ENCODE results near the gene AARS1.
"Not testable (repeated sequence)": the region's sequence is repeated elsewhere in the genome, so short reads cannot be mapped to it uniquely, and the experiment has no call there.

The AARS1 gene

GRCh38 chr16:70250748-70251628 lies 38.3 kb downstream of the AARS1 start:
- TF ChIP-seq CTCF (IDR thresholded peaks at IDR 0.05; ENCODE audit: insufficient read depth, low read length, poor library complexity, severe bottlenecking) (peak; percentile 9), EZH2phosphoT487 (conservative IDR thresholded peaks at IDR 0.05; ENCODE audit: low read length) (no peak)
- peak overlapping the region; percentile 93 for H3K9ac ChIP-seq (ENCODE audit: low read length)
- no peaks in the 10 kb centered on the region for H3K27me3 ChIP-seq (ENCODE audit: low read length)
- H3F3A ChIP-seq (ENCODE audit: insufficient read depth): peaks cover 18% of the 10 kb centered on the region
- peaks cover 32% of the 10 kb centered on the region for H3K79me2 ChIP-seq (ENCODE audit: insufficient read depth, low read length)
- H3K27ac ChIP-seq (ENCODE audit: low read depth, low read length): peak overlapping the region; percentile 92
- peaks cover 5% of the 10 kb centered on the region; the same call in 1 of the 2 replicates for H3K36me3 ChIP-seq (ENCODE audit: low read length)
- no peaks in the 10 kb centered on the region for H3K9me3 ChIP-seq (ENCODE audit: insufficient read depth, low read length)
- H4K20me1 ChIP-seq (ENCODE audit: low read depth, low read length): 0 out of 2 replicates have a peak, but pooled peaks cover 4% of the 10 kb centered on the region
- peak overlapping the region; percentile 94 for H3K4me2 ChIP-seq (ENCODE audit: low read depth, low read length, poor library complexity, severe bottlenecking)
- no peaks in the 10 kb centered on the region for H3K9me2 ChIP-seq (replicated peaks; ENCODE audit: insufficient read depth, low read length)
- H3K4me3 ChIP-seq (ENCODE audit: insufficient read depth, low read length, poor library complexity, severe bottlenecking): peak overlapping the region; percentile 86
- H2AFZ ChIP-seq (ENCODE audit: low read depth, low read length, severe bottlenecking): peak overlapping the region; percentile 48

GRCh38 chr16:70249697-70250096 lies 39.6 kb downstream of the AARS1 start:
- not testable (repeated sequence) for H3K9ac ChIP-seq (ENCODE audit: low read length)

GRCh38 chr16:70238773-70239172 lies 50.5 kb downstream of the AARS1 start:
- H3K9ac ChIP-seq (ENCODE audit: low read length); H3K4me3 ChIP-seq (ENCODE audit: insufficient read depth, low read length, poor library complexity, severe bottlenecking); H3K27me3 ChIP-seq (ENCODE audit: low read length); H3F3A ChIP-seq (ENCODE audit: insufficient read depth); H3K79me2 ChIP-seq (ENCODE audit: insufficient read depth, low read length); H3K9me2 ChIP-seq (replicated peaks; ENCODE audit: insufficient read depth, low read length); H2AFZ ChIP-seq (ENCODE audit: low read depth, low read length, severe bottlenecking); H3K36me3 ChIP-seq (ENCODE audit: low read length); H3K4me2 ChIP-seq (ENCODE audit: low read depth, low read length, poor library complexity, severe bottlenecking); H3K9me3 ChIP-seq (ENCODE audit: insufficient read depth, low read length); H4K20me1 ChIP-seq (ENCODE audit: low read depth, low read length); H3K27ac ChIP-seq (ENCODE audit: low read depth, low read length): not testable (repeated sequence)

More at GRCh38 chr16:70249697-70250096, 39.6 kb downstream of the AARS1 start:
- Histone ChIP-seq H3K4me3 (ENCODE audit: insufficient read depth, low read length, poor library complexity, severe bottlenecking) (peak overlapping the region; percentile 54), H3K79me2 (ENCODE audit: insufficient read depth, low read length) (peaks cover 32% of the 10 kb centered on the region), H3F3A (ENCODE audit: insufficient read depth) (peaks cover 18% of the 10 kb centered on the region), H3K4me2 (ENCODE audit: low read depth, low read length, poor library complexity, severe bottlenecking) (peak overlapping the region; percentile 94)
- H3K9me3 ChIP-seq (ENCODE audit: insufficient read depth, low read length); H3K9me2 ChIP-seq (replicated peaks; ENCODE audit: insufficient read depth, low read length); H3K36me3 ChIP-seq (ENCODE audit: low read length); H2AFZ ChIP-seq (ENCODE audit: low read depth, low read length, severe bottlenecking); H3K27me3 ChIP-seq (ENCODE audit: low read length); H3K27ac ChIP-seq (ENCODE audit: low read depth, low read length); H4K20me1 ChIP-seq (ENCODE audit: low read depth, low read length): not testable (repeated sequence)

GRCh38 chr16:70231831-70232230 lies 57.5 kb downstream of the AARS1 start:
- H3K36me3 ChIP-seq (ENCODE audit: low read length); H3K27ac ChIP-seq (ENCODE audit: low read depth, low read length): not testable (repeated sequence)

GRCh38 chr16:70226024-70226423 lies 63.3 kb downstream of the AARS1 start:
- H2AFZ ChIP-seq (ENCODE audit: low read depth, low read length, severe bottlenecking); H3K9ac ChIP-seq (ENCODE audit: low read length); H4K20me1 ChIP-seq (ENCODE audit: low read depth, low read length); H3K9me2 ChIP-seq (replicated peaks; ENCODE audit: insufficient read depth, low read length); H3K79me2 ChIP-seq (ENCODE audit: insufficient read depth, low read length); H3K27ac ChIP-seq (ENCODE audit: low read depth, low read length); H3K4me3 ChIP-seq (ENCODE audit: insufficient read depth, low read length, poor library complexity, severe bottlenecking); H3K27me3 ChIP-seq (ENCODE audit: low read length); H3F3A ChIP-seq (ENCODE audit: insufficient read depth); H3K9me3 ChIP-seq (ENCODE audit: insufficient read depth, low read length); H3K36me3 ChIP-seq (ENCODE audit: low read length); H3K4me2 ChIP-seq (ENCODE audit: low read depth, low read length, poor library complexity, severe bottlenecking): not testable (repeated sequence)

More at GRCh38 chr16:70231831-70232230, 57.5 kb downstream of the AARS1 start:
- H3K9me3 ChIP-seq (ENCODE audit: insufficient read depth, low read length); H3K4me3 ChIP-seq (ENCODE audit: insufficient read depth, low read length, poor library complexity, severe bottlenecking); H3K4me2 ChIP-seq (ENCODE audit: low read depth, low read length, poor library complexity, severe bottlenecking); H3K27me3 ChIP-seq (ENCODE audit: low read length); H4K20me1 ChIP-seq (ENCODE audit: low read depth, low read length); H3K9me2 ChIP-seq (replicated peaks; ENCODE audit: insufficient read depth, low read length); H3F3A ChIP-seq (ENCODE audit: insufficient read depth); H2AFZ ChIP-seq (ENCODE audit: low read depth, low read length, severe bottlenecking); H3K79me2 ChIP-seq (ENCODE audit: insufficient read depth, low read length); H3K9ac ChIP-seq (ENCODE audit: low read length): not testable (repeated sequence)

- not testable (repeated sequence) for H2AFZ ChIP-seq (ENCODE audit: low read depth, low read length, severe bottlenecking); H4K20me1 ChIP-seq (ENCODE audit: low read depth, low read length); H3K9me2 ChIP-seq (replicated peaks; ENCODE audit: insufficient read depth, low read length); H3K4me2 ChIP-seq (ENCODE audit: low read depth, low read length, poor library complexity, severe bottlenecking); H3K9ac ChIP-seq (ENCODE audit: low read length); H3K4me3 ChIP-seq (ENCODE audit: insufficient read depth, low read length, poor library complexity, severe bottlenecking); H3K36me3 ChIP-seq (ENCODE audit: low read length); H3K27ac ChIP-seq (ENCODE audit: low read depth, low read length); H3F3A ChIP-seq (ENCODE audit: insufficient read depth); H3K27me3 ChIP-seq (ENCODE audit: low read length); H3K79me2 ChIP-seq (ENCODE audit: insufficient read depth, low read length); H3K9me3 ChIP-seq (ENCODE audit: insufficient read depth, low read length)
These were observed 63.9 kb downstream of the AARS1 start for GRCh38 chr16:70225430-70225829.

GRCh38 chr16:70224645-70225044 lies 64.7 kb downstream of the AARS1 start:
- not testable (repeated sequence) for H3K27me3 ChIP-seq (ENCODE audit: low read length); H3K79me2 ChIP-seq (ENCODE audit: insufficient read depth, low read length); H3K27ac ChIP-seq (ENCODE audit: low read depth, low read length); H3F3A ChIP-seq (ENCODE audit: insufficient read depth); H3K9me2 ChIP-seq (replicated peaks; ENCODE audit: insufficient read depth, low read length); H2AFZ ChIP-seq (ENCODE audit: low read depth, low read length, severe bottlenecking); H4K20me1 ChIP-seq (ENCODE audit: low read depth, low read length); H3K36me3 ChIP-seq (ENCODE audit: low read length); H3K4me2 ChIP-seq (ENCODE audit: low read depth, low read length, poor library complexity, severe bottlenecking); H3K4me3 ChIP-seq (ENCODE audit: insufficient read depth, low read length, poor library complexity, severe bottlenecking); H3K9me3 ChIP-seq (ENCODE audit: insufficient read depth, low read length); H3K9ac ChIP-seq (ENCODE audit: low read length)
